CD4-positive, alpha-beta T cell (primary cell): Measurements from ENCODE around the gene TBX18. TPM values are rescaled to one million over a fixed set of nuclear protein-coding genes. Genes with fewer than 3 reads are reported as not detected.

ENCODE experiments used
- ATAC-seq: fragments of 200-7000 bp; cut with Tn5 transposase; one replicate; pipeline ENCODE4 v1.10.0; 2022; ENCODE audit warnings: mild to moderate bottlenecking; ENCODE audit not compliant: poor library complexity
- CTCF ChIA-PET: fragments of 350-600 bp; sonication (Branson Sonifier 250); formaldehyde crosslinking; loops from one replicate; lab custom pipeline; 2021; ENCODE audit warnings: antibody characterized with exemption, inconsistent platforms; lab: Charles Lee
- POLR2A ChIA-PET: fragments of 350-600 bp; sonication (Branson Sonifier 250); formaldehyde crosslinking; loops from one replicate; lab custom pipeline; 2021; ENCODE audit warnings: antibody characterized with exemption, inconsistent platforms; lab: Charles Lee
- DNase-seq, 14 experiments: peaks; one replicate each; pipeline ENCODE4 v3.0.0-alpha.2; 2013 to 2020; ENCODE audit warnings: mixed read lengths in 2 of 14
- H3K27ac ChIP-seq, 2 donors: one replicate each; pipeline versions ENCODE4 v1.5.1 to v1.7.0; 2013; ENCODE audit warnings: low read length in 2 of 2, low read depth in 1 of 2, mild to moderate bottlenecking in 1 of 2
- H3K27me3 ChIP-seq, 2 experiments: 1 replicate in 1 of 2; 2 replicates in 1 of 2; pipeline versions ENCODE4 v1.6.1 to v1.7.0; 2013; ENCODE audit warnings: low read length in 2 of 2, control low read depth in 1 of 2, mild to moderate bottlenecking in 1 of 2, moderate library complexity in 1 of 2; ENCODE audit not compliant: insufficient read depth in 2 of 2, control insufficient read depth in 1 of 2
- H3K36me3 ChIP-seq: one replicate; pipeline ENCODE4 v1.6.1; 2013; ENCODE audit warnings: low read length, control low read depth; ENCODE audit not compliant: insufficient read depth
- H3K4me1 ChIP-seq: one replicate; pipeline ENCODE4 v1.6.1; 2013; ENCODE audit warnings: low read length, control low read depth; ENCODE audit not compliant: insufficient read depth
- H3K4me3 ChIP-seq: one replicate; pipeline ENCODE4 v1.5.1; 2013; ENCODE audit warnings: mild to moderate bottlenecking, low read length, moderate library complexity
- H3K9me3 ChIP-seq, 2 experiments: 1 replicate in 1 of 2; 2 replicates in 1 of 2; pipeline versions ENCODE4 v1.6.1 to v1.7.0; 2013; ENCODE audit warnings: low read length in 2 of 2, mild to moderate bottlenecking in 2 of 2, control low read depth in 1 of 2, moderate library complexity in 1 of 2; ENCODE audit not compliant: control insufficient read depth in 1 of 2, insufficient read depth in 1 of 2
- H3K27ac Mint-ChIP-seq: one replicate; pipeline ENCODE4 v1.8.0; 2020; ENCODE audit warnings: mixed read lengths
- H3K27me3 Mint-ChIP-seq: one replicate; pipeline ENCODE4 v1.8.0; 2021; ENCODE audit warnings: mixed read lengths
- H3K36me3 Mint-ChIP-seq: one replicate; pipeline ENCODE4 v1.8.0; 2021; ENCODE audit warnings: low read depth, mixed read lengths
- H3K4me1 Mint-ChIP-seq: one replicate; pipeline ENCODE4 v1.8.0; 2021; ENCODE audit warnings: low read depth, mixed read lengths
- H3K4me3 Mint-ChIP-seq: one replicate; pipeline ENCODE4 v1.8.0; 2020; ENCODE audit warnings: mild to moderate bottlenecking, mixed read lengths
- H3K9me3 Mint-ChIP-seq: one replicate; pipeline ENCODE4 v1.8.0; 2020; ENCODE audit warnings: mixed read lengths
- CTCF ChIP-seq: fragments of 200-600 bp; IDR thresholded peaks from one replicate; pipeline ENCODE4 v1.8.0; 2022; ENCODE audit warnings: antibody characterized with exemption, mild to moderate bottlenecking
- intact Hi-C, 2 experiments: fragments of 100-400 bp; cut with DNase I in 1 of 2; cut with micrococcal nuclease in 1 of 2; formaldehyde crosslinking; loops; one replicate each; pipeline versions ENCODE4 v1.15.1 to v1.9.0; 2023 to 2025; cut with DNase I, micrococcal nuclease
- total RNA-seq, 174 experiments: library from RNA in 2 of 174; stranded (reverse) in 2 of 174; gene quantifications; one replicate each; pipeline ENCODE4 v1.2.3 and lab custom pipeline; 2021 to 2026

The TBX18 gene
- total RNA-seq, 2 experiments from 2014 or later: not detected

GRCh38 chr6:84738996-84739865 is 25.2 kb downstream of the TBX18 start:
- H3K36me3 ChIP-seq: no peaks in the 10 kb centered on the region
- DNase-seq (no peak), ATAC-seq (no peak)
- ChIA-PET POLR2A (no interaction called here), CTCF (no interaction called here)
- intact Hi-C loops: no loop called here
- Mint-ChIP-seq H3K27ac (no peak overlapping the region), H3K4me3 (no peak overlapping the region), H3K9me3 (no peaks in the 10 kb centered on the region), H3K27me3 (no peaks in the 10 kb centered on the region), H3K36me3 (no peaks in the 10 kb centered on the region), H3K4me1 (no peaks in the 10 kb centered on the region)
- H3K27me3 ChIP-seq: no peaks in the 10 kb centered on the region
- H3K4me1 ChIP-seq: no peaks in the 10 kb centered on the region
- H3K27ac ChIP-seq: no peak overlapping the region
- no peak for TF ChIP-seq CTCF
- peaks cover 0 to 6% of the 10 kb centered on the region in 2 experiments for H3K9me3 ChIP-seq
- no peak overlapping the region for H3K4me3 ChIP-seq

GRCh38 chr6:84733889-84734288 is 30.5 kb downstream of the TBX18 start:
- no peak overlapping the region for H3K27ac ChIP-seq
- no peaks in the 10 kb centered on the region for H3K4me1 ChIP-seq
- Mint-ChIP-seq H3K27me3 (no peaks in the 10 kb centered on the region), H3K27ac (no peak overlapping the region), H3K4me3 (no peak overlapping the region), H3K4me1 (no peaks in the 10 kb centered on the region), H3K36me3 (no peaks in the 10 kb centered on the region), H3K9me3 (peaks cover 4% of the 10 kb centered on the region)
- no peaks in the 10 kb centered on the region for H3K27me3 ChIP-seq
- DNase-seq: no peak
- no peak overlapping the region for H3K4me3 ChIP-seq
- no peaks in the 10 kb centered on the region for H3K36me3 ChIP-seq
- no peak for ATAC-seq
- ChIA-PET POLR2A (no interaction called here), CTCF (no interaction called here)
- H3K9me3 ChIP-seq: peaks cover 0 to 6% of the 10 kb centered on the region in 2 experiments
- TF ChIP-seq CTCF: no peak
- intact Hi-C loops: no loop called here

GRCh38 chr6:84731901-84732300 is 32.5 kb downstream of the TBX18 start:
- POLR2A ChIA-PET: no interaction called here
- Mint-ChIP-seq H3K36me3 (no peaks in the 10 kb centered on the region), H3K27me3 (no peaks in the 10 kb centered on the region), H3K4me1 (no peaks in the 10 kb centered on the region), H3K4me3 (no peak overlapping the region), H3K9me3 (peaks cover 4% of the 10 kb centered on the region), H3K27ac (no peak overlapping the region)
- DNase-seq (no peak), ATAC-seq (no peak)
- H3K36me3 ChIP-seq: no peaks in the 10 kb centered on the region
- H3K4me3 ChIP-seq: no peak overlapping the region
- no peak overlapping the region for H3K27ac ChIP-seq
- no peaks in the 10 kb centered on the region for H3K27me3 ChIP-seq
- CTCF ChIA-PET: no interaction called here
- intact Hi-C loops: no loop called here
- no peak for TF ChIP-seq CTCF
- peaks cover 0 to 3% of the 10 kb centered on the region in 2 experiments for H3K9me3 ChIP-seq
- no peaks in the 10 kb centered on the region for H3K4me1 ChIP-seq
